H1 (cell line): Measurements from ENCODE around the gene TCTN3. TPM values are rescaled to one million over a fixed set of nuclear protein-coding genes. Genes with fewer than 3 reads are reported as not detected.

Experiments
- CTCF ChIA-PET: fragments of 300-600 bp; sonication (Branson Sonifier 250); formaldehyde crosslinking; loops from one replicate; lab custom pipeline; 2021; ENCODE audit not compliant: partially characterized antibody; lab: Charles Lee
- POLR2A ChIA-PET: fragments of 300-600 bp; sonication (Branson Sonifier 250); formaldehyde crosslinking; loops from one replicate; lab custom pipeline; 2021; ENCODE audit warnings: inconsistent platforms; ENCODE audit not compliant: partially characterized antibody; lab: Charles Lee
- DNase-seq, 2 experiments: peaks; one replicate each; pipeline versions ENCODE4 v3.0.0 to v3.0.0-alpha.2; 2010 to 2022; ENCODE audit warnings: low spot score in 2 of 2, low read depth in 1 of 2, mixed read lengths in 1 of 2
- FAIRE-seq: peaks from 2 replicates; lab custom pipeline; 2011; peaks lifted over from hg19 to GRCh38; lab: Jason Lieb, UNC
- H2AFZ ChIP-seq: 2 replicates; pipeline ENCODE4 v1.8.1; 2012; ENCODE audit warnings: low read length, inconsistent platforms
- H2AK5ac ChIP-seq: 2 replicates; pipeline ENCODE4 v1.6.1; 2013; ENCODE audit warnings: low read depth, low read length
- H2BK120ac ChIP-seq: replicated peaks from 2 replicates; pipeline ENCODE3; 2013; ENCODE audit warnings: low read depth, low read length, inconsistent platforms
- H2BK12ac ChIP-seq: 2 replicates; pipeline ENCODE4 v1.6.1; 2013; ENCODE audit warnings: low read depth, low read length
- H2BK15ac ChIP-seq: 2 replicates; pipeline ENCODE4 v1.6.1; 2013; ENCODE audit warnings: low read length
- H2BK20ac ChIP-seq: 2 replicates; pipeline ENCODE4 v1.6.1; 2013; ENCODE audit warnings: low read length
- H2BK5ac ChIP-seq: 2 replicates; pipeline ENCODE4 v1.6.1; 2013; ENCODE audit warnings: low read depth, low read length
- H3K14ac ChIP-seq: 2 replicates; pipeline ENCODE4 v1.6.1; 2013; ENCODE audit warnings: inconsistent platforms; ENCODE audit not compliant: insufficient read length
- H3K18ac ChIP-seq: 2 replicates; pipeline ENCODE4 v1.6.1; 2013; ENCODE audit warnings: low read length; ENCODE audit errors: extremely low read depth
- H3K23ac ChIP-seq: 2 replicates; pipeline ENCODE4 v1.6.1; 2013; ENCODE audit warnings: inconsistent platforms; ENCODE audit not compliant: insufficient read length
- H3K23me2 ChIP-seq: 2 replicates; pipeline ENCODE4 v1.6.1; 2013; ENCODE audit warnings: low read depth, low read length
- H3K27ac ChIP-seq: 2 replicates; pipeline ENCODE4 v1.6.1; 2011; ENCODE audit warnings: low read depth, low read length, inconsistent platforms
- H3K27me3 ChIP-seq, 4 experiments: replicated peaks in 1 of 4; 1 replicate in 1 of 4; 2 replicates in 3 of 4; pipeline versions ENCODE4 v1.6.1 to v1.8.1; 2011 to 2013; ENCODE audit warnings: low read length in 3 of 4, mild to moderate bottlenecking in 3 of 4, inconsistent platforms in 2 of 4, mixed read lengths in 2 of 4, moderate library complexity in 1 of 4; ENCODE audit not compliant: control insufficient read depth in 3 of 4, insufficient read depth in 3 of 4; ENCODE audit errors: extremely low read depth in 1 of 4
- H3K36me3 ChIP-seq, 4 experiments: 2 replicates each; pipeline versions ENCODE4 v1.6.1 to v1.8.1; 2011 to 2013; ENCODE audit warnings: mild to moderate bottlenecking in 4 of 4, low read length in 3 of 4, moderate library complexity in 2 of 4, control low read depth in 1 of 4, inconsistent platforms in 1 of 4; ENCODE audit not compliant: insufficient read depth in 4 of 4, control insufficient read depth in 2 of 4
- H3K4ac ChIP-seq: replicated peaks from 2 replicates; pipeline ENCODE3; 2013; ENCODE audit warnings: low read length, low read depth, mixed read lengths, inconsistent platforms; ENCODE audit not compliant: insufficient read length
- H3K4me1 ChIP-seq, 4 experiments: replicated peaks in 1 of 4; 1 replicate in 1 of 4; 2 replicates in 3 of 4; pipeline versions ENCODE4 v1.6.1 to v1.8.1; 2011 to 2013; ENCODE audit warnings: low read length in 3 of 4, inconsistent platforms in 2 of 4, mixed read lengths in 1 of 4; ENCODE audit not compliant: insufficient read depth in 4 of 4, control insufficient read depth in 3 of 4
- H3K4me2 ChIP-seq, 2 experiments: 2 replicates each; pipeline versions ENCODE4 v1.6.1 to v1.8.1; 2011 to 2013; ENCODE audit warnings: low read depth in 2 of 2, low read length in 2 of 2, control low read depth in 1 of 2, inconsistent platforms in 1 of 2, mild to moderate bottlenecking in 1 of 2; ENCODE audit not compliant: insufficient read depth in 1 of 2
- H3K4me3 ChIP-seq, 4 experiments: fragments of 200-600, 300-600 bp in 1 of 4; sonication (generic), shearing (Covaris generic), sonication (Bioruptor Twin) in 1 of 4; 2 replicates each; pipeline versions ENCODE4 v1.5.1 to v1.8.1; 2011 to 2016; ENCODE audit warnings: low read length in 4 of 4, low read depth in 3 of 4, control low read depth in 2 of 4, inconsistent platforms in 2 of 4, mild to moderate bottlenecking in 2 of 4, mixed read lengths in 1 of 4, moderate library complexity in 1 of 4; ENCODE audit not compliant: insufficient read depth in 2 of 4; ENCODE audit errors: extremely low read depth in 1 of 4
- H3K56ac ChIP-seq: replicated peaks from 2 replicates; pipeline ENCODE3; 2013; ENCODE audit warnings: low read depth, mild to moderate bottlenecking, mixed read lengths, low read length, inconsistent platforms; ENCODE audit not compliant: insufficient read length
- H3K79me1 ChIP-seq: 2 replicates; pipeline ENCODE4 v1.6.1; 2013; ENCODE audit warnings: low read depth, low read length, control low read depth
- H3K79me2 ChIP-seq, 2 experiments: 2 replicates each; pipeline versions ENCODE4 v1.6.1 to v1.8.1; 2012 to 2013; ENCODE audit warnings: low read length in 2 of 2, mild to moderate bottlenecking in 2 of 2, inconsistent platforms in 1 of 2; ENCODE audit not compliant: insufficient read depth in 2 of 2, control insufficient read depth in 1 of 2
- H3K9ac ChIP-seq, 4 experiments: replicated peaks in 1 of 4; 1 replicate in 1 of 4; 2 replicates in 3 of 4; pipeline versions ENCODE4 v1.6.1 to v1.8.1; 2011 to 2013; ENCODE audit warnings: low read depth in 3 of 4, low read length in 3 of 4, control low read depth in 2 of 4, mild to moderate bottlenecking in 2 of 4, moderate library complexity in 2 of 4, inconsistent platforms in 1 of 4; ENCODE audit errors: extremely low read depth in 1 of 4
- H3K9me3 ChIP-seq, 2 experiments: 2 replicates each; pipeline versions ENCODE4 v1.6.1 to v1.8.1; 2012 to 2013; ENCODE audit warnings: mild to moderate bottlenecking in 2 of 2, moderate library complexity in 2 of 2, control low read depth in 1 of 2, inconsistent platforms in 1 of 2, low read depth in 1 of 2, low read length in 1 of 2, mixed read lengths in 1 of 2; ENCODE audit not compliant: insufficient read depth in 2 of 2
- H4K20me1 ChIP-seq, 2 experiments: replicated peaks in 1 of 2; 2 replicates each; pipeline versions ENCODE3 to v1.8.1; 2011 to 2013; ENCODE audit warnings: inconsistent platforms in 2 of 2, low read length in 2 of 2, mild to moderate bottlenecking in 1 of 2; ENCODE audit not compliant: insufficient read depth in 2 of 2, control insufficient read depth in 1 of 2
- H4K5ac ChIP-seq: 2 replicates; pipeline ENCODE4 v1.6.1; 2013; ENCODE audit warnings: low read length, low read depth, mixed read lengths, inconsistent platforms; ENCODE audit not compliant: insufficient read length
- H4K8ac ChIP-seq: 2 replicates; pipeline ENCODE4 v1.8.0; 2013; ENCODE audit warnings: mild to moderate bottlenecking, moderate library complexity, low read length, inconsistent platforms; ENCODE audit not compliant: insufficient read depth; ENCODE audit errors: extremely low read depth
- H4K91ac ChIP-seq: replicated peaks from 2 replicates; pipeline ENCODE3; 2013; ENCODE audit warnings: low read length, mixed read lengths, inconsistent platforms; ENCODE audit not compliant: insufficient read length
- CHD2 ChIP-seq: IDR thresholded peaks from 2 replicates; pipeline ENCODE4 v1.6.1; 2012; ENCODE audit warnings: low read length, improper control_type of control experiment
- HDAC2 ChIP-seq, 2 experiments: fragments of 300-600 bp in 1 of 2; sonication (generic) in 1 of 2; IDR thresholded peaks; 2 replicates each; pipeline ENCODE4 v1.6.1; 2011 to 2012; ENCODE audit warnings: low read depth in 2 of 2, low read length in 2 of 2, mild to moderate bottlenecking in 2 of 2, moderate library complexity in 2 of 2, borderline replicate concordance in 1 of 2, inconsistent platforms in 1 of 2
- JUND ChIP-seq: IDR thresholded peaks from 2 replicates; pipeline ENCODE4 v1.6.1; 2011; ENCODE audit warnings: mild to moderate bottlenecking, improper control_type of control experiment, low read length
- SIX5 ChIP-seq: IDR thresholded peaks from 2 replicates; pipeline ENCODE4 v1.6.1; 2011; ENCODE audit warnings: mild to moderate bottlenecking, low read depth, low read length
- WGBS, 2 experiments: shearing (Covaris generic) in 1 of 2; methylation state at CpG; one replicate each; pipeline versions ENCODE4 v1.1.6 to v1.1.7; 2013 to 2015; ENCODE audit warnings: low lambda C conversion rate in 2 of 2, mixed read lengths in 2 of 2, inconsistent platforms in 1 of 2, low coverage in 1 of 2, missing lambda C conversion rate in 1 of 2; ENCODE audit not compliant: insufficient replicate concordance in 2 of 2, insufficient coverage in 1 of 2, insufficient read length in 1 of 2; ENCODE audit errors: extremely low coverage in 1 of 2, missing lambda C conversion rate in 1 of 2; 5-methylcytosine and 5-hydroxymethylcytosine counted together
- long read RNA-seq, 2 experiments: library from RNA in 1 of 2; library from capped mRNA in 1 of 2; stranded (forward); transcript quantifications; one replicate each; pipeline ENCODE4 v2.0.0, GENCODE V29; 2021; ENCODE audit warnings: inconsistent platforms in 1 of 2
- polyA minus RNA-seq, 3 experiments: library from RNA; depleted of rRNA, polyadenylated mRNA; stranded (reverse); fragments of >200 nt; gene quantifications; 1 replicate in 2 of 3; 2 replicates in 1 of 3; pipeline ENCODE4 v1.2.3, GENCODE V29; 2011
- polyA plus RNA-seq, 7 experiments: library from polyadenylated mRNA; depleted of rRNA in 3 of 7; stranded (reverse) in 5 of 7; unstranded in 2 of 7; fragments of >200 nt in 5 of 7; fragments of 200-250 nt in 2 of 7; gene quantifications; 1 replicate in 5 of 7; 2 replicates in 1 of 7; 4 replicates in 1 of 7; pipeline versions ENCODE4 v1.2.1 to v1.2.3, GENCODE V29; 2011 to 2013; ENCODE audit warnings: missing spikeins in 2 of 7, mixed read lengths in 2 of 7
- total RNA-seq: library from RNA; stranded (reverse); fragmentation: NEBNext Ultra II Directional; extraction: Animal tissue kit (Norgen Biotek cat#: 25700); gene quantifications from 2 replicates; pipeline ENCODE4 v1.2.1, GENCODE V29; 2021

Gene TCTN3, protein sequence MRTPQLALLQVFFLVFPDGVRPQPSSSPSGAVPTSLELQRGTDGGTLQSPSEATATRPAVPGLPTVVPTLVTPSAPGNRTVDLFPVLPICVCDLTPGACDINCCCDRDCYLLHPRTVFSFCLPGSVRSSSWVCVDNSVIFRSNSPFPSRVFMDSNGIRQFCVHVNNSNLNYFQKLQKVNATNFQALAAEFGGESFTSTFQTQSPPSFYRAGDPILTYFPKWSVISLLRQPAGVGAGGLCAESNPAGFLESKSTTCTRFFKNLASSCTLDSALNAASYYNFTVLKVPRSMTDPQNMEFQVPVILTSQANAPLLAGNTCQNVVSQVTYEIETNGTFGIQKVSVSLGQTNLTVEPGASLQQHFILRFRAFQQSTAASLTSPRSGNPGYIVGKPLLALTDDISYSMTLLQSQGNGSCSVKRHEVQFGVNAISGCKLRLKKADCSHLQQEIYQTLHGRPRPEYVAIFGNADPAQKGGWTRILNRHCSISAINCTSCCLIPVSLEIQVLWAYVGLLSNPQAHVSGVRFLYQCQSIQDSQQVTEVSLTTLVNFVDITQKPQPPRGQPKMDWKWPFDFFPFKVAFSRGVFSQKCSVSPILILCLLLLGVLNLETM
- total RNA-seq (31.9 and 34.7 TPM in 2 replicates), polyA plus RNA-seq (2011; rRNA removed) (39.8 and 49.2 TPM in 2 replicates), polyA minus RNA-seq (2011; rRNA and poly(A)+ RNA removed) (48.0 and 52.6 TPM in 2 replicates)
- 26.2 TPM for polyA plus RNA-seq (2011; cell fraction: cytosol; rRNA removed)
- polyA plus RNA-seq (2011; cell fraction: nucleus; rRNA removed): 47.1 TPM
- polyA plus RNA-seq (2012, experiment 1 of 2): 29.5 to 32.9 TPM (median 30.6 TPM) in 4 replicates
- polyA plus RNA-seq (2012, experiment 2 of 2): 23.6 TPM
- polyA plus RNA-seq (2013, experiment 1 of 2): 40.7 TPM
- polyA plus RNA-seq (2013, experiment 2 of 2): 47.1 TPM
- polyA minus RNA-seq (2011; cell fraction: cytosol; rRNA and poly(A)+ RNA removed): 28.0 TPM
- polyA minus RNA-seq (2011; cell fraction: nucleus; rRNA and poly(A)+ RNA removed): 44.7 TPM
- long read RNA-seq, experiment 1, transcript TCTN3-207 (14 exons, 2,739 nt): major isoform, 14 of 34 reads
- long read RNA-seq, experiment 1, partial matches to known transcripts: 12 of 34 reads
- long read RNA-seq, experiment 1, other reads (novel, unspliced or antisense): 7 of 34 reads
- long read RNA-seq, experiment 2, transcript TCTN3-207 (14 exons, 2,739 nt): major isoform, 23 of 31 reads
- long read RNA-seq, experiment 2, partial matches to known transcripts: 2 of 31 reads
- long read RNA-seq, experiment 2, other reads (novel, unspliced or antisense): 6 of 31 reads

DNA sequence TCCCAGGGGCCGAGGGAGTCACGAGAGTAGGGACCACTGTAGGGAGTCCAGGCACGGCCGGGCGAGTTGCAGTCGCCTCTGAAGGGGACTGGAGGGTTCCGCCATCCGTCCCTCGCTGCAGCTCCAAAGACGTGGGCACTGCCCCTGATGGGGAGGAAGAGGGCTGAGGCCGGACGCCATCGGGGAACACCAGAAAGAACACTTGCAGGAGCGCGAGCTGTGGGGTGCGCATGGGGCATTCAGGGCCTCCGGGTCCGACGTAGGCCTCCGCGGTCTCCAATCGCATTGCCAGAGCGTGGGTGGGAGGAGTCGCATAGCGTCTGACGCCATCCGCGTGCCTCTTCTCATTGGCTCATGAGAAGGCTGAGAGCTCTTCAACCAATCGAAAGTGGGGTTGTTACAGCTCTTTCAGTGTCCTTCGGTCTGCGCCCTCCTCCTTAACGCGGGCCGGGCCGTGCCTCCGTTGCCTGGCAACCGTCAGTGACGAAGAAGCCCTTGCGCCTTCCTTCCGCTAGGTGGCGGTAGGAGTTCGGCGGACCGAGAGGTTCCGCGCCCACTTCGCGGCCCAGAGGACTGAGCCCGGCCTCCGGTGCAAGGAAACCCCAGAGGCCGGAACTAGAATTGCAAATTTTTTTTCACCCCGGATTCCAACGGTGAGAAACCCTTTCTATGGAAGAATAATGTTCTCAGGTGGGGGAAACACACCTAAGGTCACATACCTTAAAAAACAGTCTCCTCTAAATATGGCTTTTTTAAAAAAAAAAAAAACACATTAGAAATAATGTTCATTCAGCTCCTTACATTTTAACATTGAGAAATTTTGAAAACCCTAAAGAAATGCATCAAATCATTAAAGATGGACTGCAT is at the start of gene TCTN3:
Gene TCTN3, minus strand, starts transcription at position 260 of the 867 bp plus-strand sequence. Its CDS starts 28 bp downstream, at position 232.
- Histone ChIP-seq H2AFZ (peak within 1 kb of the TSS; percentile 72; the same call in 1 of the 2 replicates), H3K4ac (peak within 1 kb of the TSS; percentile 13), H3K4me1 (peaks cover 0 to 3% (median 1%) of the 10 kb centered on the region in 4 experiments; a peak in 2 of 7 replicates), H3K9me3 (peaks cover 0 to 2% of the 10 kb centered on the region in 2 experiments; a peak in 1 of 4 replicates), H2BK12ac (no peak within 1 kb of the TSS), H3K14ac (no peak within 1 kb of the TSS), H3K23ac (no peak within 1 kb of the TSS), H2BK120ac (no peak within 1 kb of the TSS), H3K18ac (peak within 1 kb of the TSS; percentile 86; the same call in 1 of the 2 replicates), H2AK5ac (no peak within 1 kb of the TSS), H4K91ac (peak within 1 kb of the TSS; percentile 76), H3K56ac (peak within 1 kb of the TSS; percentile 80), H3K27me3 (no peaks in the 10 kb centered on the region), H3K4me2 (peak within 1 kb of the TSS; percentile 84 to 94), H4K8ac (peak within 1 kb of the TSS; percentile 92; the same call in 1 of the 2 replicates), H3K9ac (peak within 1 kb of the TSS; percentile 48 to 96 (median 84)), H3K36me3 (peaks cover 0 to 16% (median 8%) of the 10 kb centered on the region in 4 experiments; a peak in 7 of 8 replicates), H3K27ac (peak within 1 kb of the TSS; percentile 82), H2BK20ac (no peak within 1 kb of the TSS), H2BK15ac (0 out of 2 replicates have a peak within 1 kb of the TSS, but pooled peaks have one; percentile 72), H3K79me2 (peaks cover 0 to 21% of the 10 kb centered on the region in 2 experiments; a peak in 2 of 4 replicates), H4K20me1 (peaks cover 0 to 2% of the 10 kb centered on the region in 2 experiments), H4K5ac (peak within 1 kb of the TSS; percentile 73), H3K79me1 (peaks cover 2% of the 10 kb centered on the region; the same call in 1 of the 2 replicates), H3K4me3 (peak within 1 kb of the TSS; percentile 65 to 98 (median 82)), H2BK5ac (peak within 1 kb of the TSS; percentile 74), H3K23me2 (peaks cover 7% of the 10 kb centered on the region)
- FAIRE-seq (peak; percentile 97), DNase-seq (peak; percentile 95 to 97)
- ChIA-PET POLR2A (interaction anchor here (0.6 to 1.9 kb wide), 5 partner anchors 15 to 436 kb away, joined by 3 to 6 read pairs (median 4); partner anchors contain the start of gene ZNF518A), CTCF (interaction anchor here (0.5 to 6.4 kb wide), 67 partner anchors 9 to 536 kb away, joined by 3 to 238 read pairs (median 4); partner anchors contain the start of genes CC2D2B and ENTPD1)
- 1% methylated on average over 53 of the region's 53 CpGs; no CpG with 5 or more reads in 1 of the 2 experiments for WGBS, 2 experiments
- TF ChIP-seq JUND (peak; percentile 43), HDAC2 (IDR thresholded peaks at IDR 0.05; ENCODE audit: borderline replicate concordance in 1 of 2, low read depth in 2 of 2, low read length in 2 of 2) (peak; percentile 15 to 87; a peak in 2 of 4 replicates), CHD2 (peak; percentile 74), SIX5 (no peak)
